GM19438 (cell line): ENCODE data around the gene FOXP4.

Experiments used
- ATAC-seq: cut with Tn5 transposase; IDR thresholded peaks from one replicate; pipeline ENCODE4 v1.9.1; 2021; ENCODE audit warnings: low read depth; ENCODE audit not compliant: unreplicated experiment

Gene FOXP4

GRCh38 chr6:41545247-41545702 is 906 bp upstream of the FOXP4 start:
- no peak for ATAC-seq

GRCh38 chr6:41546475-41546865 is 289 bp downstream of the FOXP4 start:
- peak; percentile 38 for ATAC-seq

GRCh38 chr6:41546866-41547798 is 951 bp downstream of the FOXP4 start:
- peak; percentile 26 for ATAC-seq

- no peak for ATAC-seq
Observed at GRCh38 chr6:41547799-41548097, 1.6 kb downstream of the FOXP4 start.

GRCh38 chr6:41548098-41548840 is 2.1 kb downstream of the FOXP4 start:
- ATAC-seq = no peak

- no peak for ATAC-seq
Observed at GRCh38 chr6:41548841-41549642, 2.9 kb downstream of the FOXP4 start.

- ATAC-seq = no peak
Observed at GRCh38 chr6:41549673-41550072, 3.5 kb downstream of the FOXP4 start.

- no peak for ATAC-seq
Observed at GRCh38 chr6:41551086-41551700, 5.0 kb downstream of the FOXP4 start.

GRCh38 chr6:41551857-41552256 is 5.7 kb downstream of the FOXP4 start:
- ATAC-seq = no peak

- no peak for ATAC-seq
Observed at GRCh38 chr6:41552723-41553122, 6.5 kb downstream of the FOXP4 start.

GRCh38 chr6:41553405-41553999 is 7.3 kb downstream of the FOXP4 start:
- ATAC-seq = no peak

GRCh38 chr6:41555326-41556300 is 9.4 kb downstream of the FOXP4 start:
- no peak for ATAC-seq

GRCh38 chr6:41557335-41557734 is 11.2 kb downstream of the FOXP4 start:
- no peak for ATAC-seq

- ATAC-seq = no peak
Observed at GRCh38 chr6:41558033-41558807, 12.0 kb downstream of the FOXP4 start.

- ATAC-seq = no peak
Observed at GRCh38 chr6:41559655-41560427, 13.7 kb downstream of the FOXP4 start.

GRCh38 chr6:41560431-41561192 is 14.4 kb downstream of the FOXP4 start:
- peak; percentile 82 for ATAC-seq

GRCh38 chr6:41561416-41561815 is 15.2 kb downstream of the FOXP4 start:
- no peak for ATAC-seq
